Right lobe of liver (tissue), 4 donors: ENCODE results near the gene KAT7.

Experiments used
- POLR2A ChIP-seq: fragments of 450-650 bp; IDR thresholded peaks from one replicate; pipeline ENCODE4 v1.6.1; 2017; ENCODE audit warnings: antibody characterized with exemption, mild to moderate bottlenecking
- TF ChIP-seq, protein P1 (sequence below), 4 donors: fragments of 200-600 bp in 3 of 4; fragments of 450-650 bp in 1 of 4; IDR thresholded peaks; one replicate each; pipeline versions ENCODE4 v1.5.1 to v1.8.0; 2016 to 2022; ENCODE audit warnings: antibody characterized with exemption in 4 of 4, mild to moderate bottlenecking in 2 of 4
- donor health status: DM: no; HTN: no; CAD: no.
- donor health status: DM: no; HTN: no; CAD: no.
- donor health status: DM: no; HTN: yes; CAD: no.

DNA sequence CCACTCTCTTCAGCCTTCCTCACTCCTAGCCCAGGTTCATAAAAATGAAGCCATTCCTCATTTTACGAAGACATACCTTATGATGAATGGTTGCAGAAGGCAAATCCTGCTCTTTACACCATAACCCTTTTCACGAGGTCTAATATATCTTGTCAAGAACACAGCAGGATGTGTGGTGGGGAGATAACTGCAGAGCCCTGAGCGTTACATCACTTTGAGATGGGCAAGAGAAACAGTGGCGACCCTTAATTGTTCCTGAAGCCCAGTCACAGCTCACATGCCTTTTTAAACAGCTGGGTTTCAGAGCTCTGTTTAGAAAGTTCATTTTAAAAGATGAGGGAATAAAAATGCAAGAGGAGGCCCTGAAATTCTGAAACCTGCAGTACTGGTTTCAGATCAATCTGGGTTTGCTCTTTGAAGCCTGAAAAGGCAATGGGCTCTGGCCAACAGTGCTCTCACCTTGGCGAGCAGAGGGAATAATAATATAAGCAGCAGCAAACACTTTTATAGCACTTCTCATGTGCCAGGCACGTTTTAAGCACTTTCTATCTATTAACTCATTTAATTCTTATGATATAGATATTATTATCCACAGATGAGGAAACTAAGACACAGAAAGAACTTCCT lies 27.4 kb upstream of the KAT7 start:
- TF ChIP-seq, protein P1, sequence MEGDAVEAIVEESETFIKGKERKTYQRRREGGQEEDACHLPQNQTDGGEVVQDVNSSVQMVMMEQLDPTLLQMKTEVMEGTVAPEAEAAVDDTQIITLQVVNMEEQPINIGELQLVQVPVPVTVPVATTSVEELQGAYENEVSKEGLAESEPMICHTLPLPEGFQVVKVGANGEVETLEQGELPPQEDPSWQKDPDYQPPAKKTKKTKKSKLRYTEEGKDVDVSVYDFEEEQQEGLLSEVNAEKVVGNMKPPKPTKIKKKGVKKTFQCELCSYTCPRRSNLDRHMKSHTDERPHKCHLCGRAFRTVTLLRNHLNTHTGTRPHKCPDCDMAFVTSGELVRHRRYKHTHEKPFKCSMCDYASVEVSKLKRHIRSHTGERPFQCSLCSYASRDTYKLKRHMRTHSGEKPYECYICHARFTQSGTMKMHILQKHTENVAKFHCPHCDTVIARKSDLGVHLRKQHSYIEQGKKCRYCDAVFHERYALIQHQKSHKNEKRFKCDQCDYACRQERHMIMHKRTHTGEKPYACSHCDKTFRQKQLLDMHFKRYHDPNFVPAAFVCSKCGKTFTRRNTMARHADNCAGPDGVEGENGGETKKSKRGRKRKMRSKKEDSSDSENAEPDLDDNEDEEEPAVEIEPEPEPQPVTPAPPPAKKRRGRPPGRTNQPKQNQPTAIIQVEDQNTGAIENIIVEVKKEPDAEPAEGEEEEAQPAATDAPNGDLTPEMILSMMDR (IDR thresholded peaks at IDR 0.05), result no peak
- no peak for TF ChIP-seq POLR2A
